Vagina (tissue), 2 donors: ENCODE data around the gene PARPBP.

ENCODE experiments used
- CTCF ChIP-seq, 3 experiments: fragments of 450-650 bp in 2 of 3; fragments of 200-600 bp in 1 of 3; sonication (generic) in 1 of 3; IDR thresholded peaks; one replicate each; pipeline ENCODE4 v1.5.1; 2017 to 2019; ENCODE audit warnings: antibody characterized with exemption in 3 of 3, mild to moderate bottlenecking in 2 of 3, moderate library complexity in 2 of 3
- POLR2A ChIP-seq, 2 donors: fragments of 450-650 bp; IDR thresholded peaks; one replicate each; pipeline ENCODE4 v1.6.1; 2017; ENCODE audit warnings: antibody characterized with exemption in 2 of 2, mild to moderate bottlenecking in 2 of 2, moderate library complexity in 2 of 2

GRCh38 chr12:102119674-102120563, at the start of gene PARPBP, which contains the start of gene NUP37:
- TF ChIP-seq CTCF (IDR thresholded peaks at IDR 0.05) (no peak), POLR2A (IDR thresholded peaks at IDR 0.05) (no peak)
